ENCODE results near the gene DNAAF1.
"Not testable (repeated sequence)": the region's sequence is repeated elsewhere in the genome, so short reads cannot be mapped to it uniquely, and the experiment has no call there.

Gene DNAAF1

GRCh38 chr16:84214451-84215066, 69.5 kb downstream of the DNAAF1 start:
- DNase-seq: no peak

GRCh38 chr16:84215531-84215930, 70.4 kb downstream of the DNAAF1 start:
- DNase-seq: no peak

GRCh38 chr16:84216144-84216543, 71.0 kb downstream of the DNAAF1 start:
- not testable (repeated sequence) for DNase-seq

GRCh38 chr16:84218176-84218823, 73.2 kb downstream of the DNAAF1 start:
- no peak for DNase-seq

- DNase-seq: no peak
Observed at GRCh38 chr16:84218956-84219355, 73.8 kb downstream of the DNAAF1 start.

- no peak for DNase-seq
Observed at GRCh38 chr16:84220851-84221250, 75.7 kb downstream of the DNAAF1 start.

GRCh38 chr16:84223456-84223855, 78.3 kb downstream of the DNAAF1 start:
- no peak for DNase-seq

- no peak for DNase-seq
Observed at GRCh38 chr16:84224554-84224953, 79.4 kb downstream of the DNAAF1 start.

GRCh38 chr16:84225126-84225525, 80.0 kb downstream of the DNAAF1 start:
- no peak for DNase-seq

- DNase-seq: no peak
Observed at GRCh38 chr16:84225571-84225970, 80.5 kb downstream of the DNAAF1 start.

GRCh38 chr16:84226026-84226425, 80.9 kb downstream of the DNAAF1 start:
- DNase-seq: no peak
